ENCODE results near the gene KNTC1.
"Not testable (repeated sequence)": the region's sequence is repeated elsewhere in the genome, so short reads cannot be mapped to it uniquely, and the experiment has no call there.

Gene KNTC1

DNA sequence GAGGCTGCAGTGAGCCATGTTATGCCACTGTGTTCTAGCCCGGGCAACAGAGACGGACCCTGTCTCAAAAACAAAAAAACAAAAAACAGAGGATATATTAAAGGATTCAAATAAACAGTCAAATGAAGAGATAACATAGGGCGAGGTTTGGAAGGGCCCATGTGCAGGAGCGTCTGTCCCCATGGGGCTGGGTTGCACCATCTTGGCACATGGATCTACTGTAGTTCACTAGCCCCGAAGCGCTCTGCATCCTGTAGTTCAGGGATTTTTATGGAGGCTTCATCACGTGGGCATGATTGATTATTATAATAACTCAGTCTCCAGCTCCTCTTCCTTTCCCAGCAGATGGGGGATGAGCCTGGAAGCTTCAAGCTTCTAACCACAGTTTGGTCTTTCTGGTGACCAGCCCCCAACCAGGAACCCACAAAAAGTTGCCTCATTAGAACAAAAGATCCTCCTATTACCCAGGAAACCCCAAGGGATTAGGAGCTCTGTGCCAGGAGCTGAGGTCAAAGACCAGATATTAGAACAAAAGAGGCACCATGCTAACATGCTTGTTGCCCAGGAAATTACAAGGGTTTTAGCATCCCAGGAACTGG is 116.3 kb downstream of the KNTC1 start:
- TF ChIP-seq, protein P1, sequence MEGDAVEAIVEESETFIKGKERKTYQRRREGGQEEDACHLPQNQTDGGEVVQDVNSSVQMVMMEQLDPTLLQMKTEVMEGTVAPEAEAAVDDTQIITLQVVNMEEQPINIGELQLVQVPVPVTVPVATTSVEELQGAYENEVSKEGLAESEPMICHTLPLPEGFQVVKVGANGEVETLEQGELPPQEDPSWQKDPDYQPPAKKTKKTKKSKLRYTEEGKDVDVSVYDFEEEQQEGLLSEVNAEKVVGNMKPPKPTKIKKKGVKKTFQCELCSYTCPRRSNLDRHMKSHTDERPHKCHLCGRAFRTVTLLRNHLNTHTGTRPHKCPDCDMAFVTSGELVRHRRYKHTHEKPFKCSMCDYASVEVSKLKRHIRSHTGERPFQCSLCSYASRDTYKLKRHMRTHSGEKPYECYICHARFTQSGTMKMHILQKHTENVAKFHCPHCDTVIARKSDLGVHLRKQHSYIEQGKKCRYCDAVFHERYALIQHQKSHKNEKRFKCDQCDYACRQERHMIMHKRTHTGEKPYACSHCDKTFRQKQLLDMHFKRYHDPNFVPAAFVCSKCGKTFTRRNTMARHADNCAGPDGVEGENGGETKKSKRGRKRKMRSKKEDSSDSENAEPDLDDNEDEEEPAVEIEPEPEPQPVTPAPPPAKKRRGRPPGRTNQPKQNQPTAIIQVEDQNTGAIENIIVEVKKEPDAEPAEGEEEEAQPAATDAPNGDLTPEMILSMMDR (IDR thresholded peaks at IDR 0.05; ENCODE audit: low read depth, low read length, missing control alignments) = no peak
- DNase-seq (ENCODE audit: low read depth) = no peak
- no peak overlapping the region for H3K4me3 ChIP-seq (ENCODE audit: low read depth, low read length)
- in situ Hi-C loops (cut with HindIII; ENCODE audit: low sequenced_read_pairs) = no loop called here

DNA sequence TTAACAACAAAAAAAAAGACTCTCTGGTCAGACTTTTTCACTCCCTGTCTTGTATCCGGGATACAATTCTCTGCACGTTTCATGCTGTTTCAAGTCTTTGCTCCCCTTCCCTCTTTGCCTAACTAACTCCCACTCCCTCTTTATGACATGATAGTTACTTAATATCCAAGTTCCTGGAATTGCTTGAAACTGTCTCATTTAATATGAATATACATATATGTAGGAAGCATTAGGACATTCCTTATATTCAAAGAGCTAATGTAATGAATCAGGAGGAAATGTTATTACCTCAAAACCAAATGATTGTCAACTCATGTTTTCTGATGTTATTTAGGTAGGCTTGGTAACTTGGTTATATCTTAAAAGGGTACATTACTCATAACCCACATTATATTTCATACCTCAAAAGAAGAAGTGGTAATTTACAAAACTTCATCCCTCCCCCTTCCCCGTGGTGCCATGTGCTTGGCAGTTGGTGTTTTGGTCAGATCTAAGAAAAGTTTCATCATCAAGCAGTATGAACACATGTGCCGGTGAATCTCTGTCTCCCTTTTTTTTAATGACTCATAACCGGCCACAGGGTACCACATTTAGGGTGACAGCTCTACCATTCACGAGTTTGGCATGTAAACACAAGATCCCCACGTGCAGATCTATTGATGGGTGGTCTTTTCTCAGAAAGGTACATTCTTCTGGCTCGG is 119.6 kb downstream of the KNTC1 start:
- no peak for DNase-seq (ENCODE audit: low read depth)
- TF ChIP-seq, protein P1 (IDR thresholded peaks at IDR 0.05; ENCODE audit: low read depth, low read length, missing control alignments) = no peak
- H3K4me3 ChIP-seq (ENCODE audit: low read depth, low read length) = no peak overlapping the region
- in situ Hi-C loops (cut with HindIII; ENCODE audit: low sequenced_read_pairs) = no loop called here

DNA sequence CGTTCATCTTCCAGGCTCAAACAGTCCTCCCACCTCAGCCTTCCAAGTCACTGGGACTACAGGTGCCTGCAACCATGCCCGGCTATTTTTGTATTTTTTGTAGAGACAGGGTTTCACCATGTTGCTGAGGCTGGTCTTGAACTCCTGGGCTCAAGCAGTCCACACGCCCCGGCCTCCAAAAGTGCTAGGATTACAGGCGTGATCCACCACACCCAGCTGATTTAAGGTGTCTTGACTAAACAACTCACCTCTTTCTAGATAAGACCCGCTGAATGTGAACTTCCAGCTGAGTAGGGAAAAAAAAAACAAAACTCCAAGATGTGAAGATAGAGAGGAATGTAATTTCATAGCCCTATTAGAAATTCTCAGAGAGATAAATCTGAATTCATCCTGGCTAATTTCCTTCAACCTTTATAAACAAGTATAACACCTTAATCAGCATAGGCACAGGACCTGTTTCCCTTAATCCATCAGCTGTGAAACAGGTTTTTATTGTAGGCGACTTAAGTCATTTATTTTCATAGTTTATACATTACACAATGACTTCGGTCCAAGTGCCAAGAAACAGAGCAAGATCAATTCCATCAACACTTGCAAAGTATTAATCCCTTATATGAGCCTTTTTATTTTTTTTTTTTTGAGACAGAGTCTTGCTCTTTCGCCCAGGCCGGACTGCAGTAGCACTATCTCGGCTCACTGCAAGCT is 124.6 kb downstream of the KNTC1 start:
- DNase-seq (ENCODE audit: low read depth) = no peak
- in situ Hi-C loops (cut with HindIII; ENCODE audit: low sequenced_read_pairs) = no loop called here
- H3K4me3 ChIP-seq (ENCODE audit: low read depth, low read length) = no peak overlapping the region
- TF ChIP-seq, protein P1 (IDR thresholded peaks at IDR 0.05; ENCODE audit: low read depth, low read length, missing control alignments) = no peak

DNA sequence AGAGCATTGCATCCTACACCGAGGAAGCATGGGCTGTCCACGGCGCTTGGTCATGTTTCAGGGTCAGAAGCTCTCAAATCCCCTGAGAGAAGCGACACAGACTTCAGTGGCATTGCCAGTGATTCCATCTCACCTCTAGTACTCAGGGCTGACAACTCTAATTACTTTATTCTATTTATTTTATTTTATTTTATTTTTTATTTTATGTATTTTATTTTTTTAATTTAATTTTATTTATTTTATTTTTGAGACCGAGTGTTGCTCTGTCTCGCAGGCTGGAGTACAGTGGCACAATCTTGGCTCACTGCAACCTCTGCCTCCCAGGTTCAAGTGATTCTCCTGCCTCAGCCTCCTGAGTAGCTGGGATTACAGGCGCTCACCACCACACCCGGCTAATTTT is 126.2 kb downstream of the KNTC1 start:
- H3K4me3 ChIP-seq (ENCODE audit: low read depth, low read length); DNase-seq (ENCODE audit: low read depth); in situ Hi-C loops (cut with HindIII; ENCODE audit: low sequenced_read_pairs): not testable (repeated sequence)

DNA sequence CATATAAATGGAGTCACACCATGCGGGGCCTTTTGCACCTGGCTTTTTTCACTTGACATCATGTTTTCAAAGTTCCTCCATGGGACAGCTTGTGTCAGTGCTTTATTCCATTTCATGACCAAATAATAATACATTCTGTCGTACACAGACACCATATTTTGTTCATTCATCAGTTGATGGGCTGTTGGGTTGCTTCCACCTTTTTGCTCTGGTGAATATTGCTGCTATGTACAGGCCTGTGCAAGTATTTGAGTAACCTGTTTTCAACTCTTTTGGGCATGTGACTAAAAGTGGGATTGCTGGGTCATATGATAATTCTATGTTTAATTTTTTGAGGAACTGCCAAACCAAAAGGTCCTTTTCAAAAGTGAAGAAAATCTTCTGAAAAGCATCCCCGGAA is 129.2 kb downstream of the KNTC1 start:
- no peak for DNase-seq (ENCODE audit: low read depth)
- in situ Hi-C loops (cut with HindIII; ENCODE audit: low sequenced_read_pairs) = no loop called here
- no peak overlapping the region for H3K4me3 ChIP-seq (ENCODE audit: low read depth, low read length)
- TF ChIP-seq, protein P1 (IDR thresholded peaks at IDR 0.05; ENCODE audit: low read depth, low read length, missing control alignments) = no peak

DNA sequence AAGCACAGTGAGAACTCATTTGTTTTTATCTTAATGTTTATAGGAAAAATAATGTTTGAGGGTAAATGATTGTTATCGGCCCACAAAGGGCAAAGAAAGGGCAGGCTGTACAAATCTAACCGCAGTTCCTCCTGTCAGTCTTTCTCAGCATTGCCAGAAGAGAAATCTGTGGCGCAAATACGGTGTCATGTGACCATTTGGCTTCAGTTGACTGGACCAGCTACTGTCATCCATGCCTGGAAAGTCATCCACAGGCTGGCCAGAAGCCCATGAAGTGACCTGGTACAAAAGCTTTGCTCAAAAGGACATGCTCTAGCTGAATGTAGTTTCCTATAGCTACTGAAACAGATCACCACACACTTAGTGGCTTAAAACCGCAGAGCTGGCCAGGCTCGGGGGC is 132.5 kb downstream of the KNTC1 start:
- in situ Hi-C loops (cut with HindIII; ENCODE audit: low sequenced_read_pairs) = no loop called here
- no peak overlapping the region for H3K4me3 ChIP-seq (ENCODE audit: low read depth, low read length)
- no peak for DNase-seq (ENCODE audit: low read depth)
- TF ChIP-seq, protein P1 (IDR thresholded peaks at IDR 0.05; ENCODE audit: low read depth, low read length, missing control alignments) = no peak

DNA sequence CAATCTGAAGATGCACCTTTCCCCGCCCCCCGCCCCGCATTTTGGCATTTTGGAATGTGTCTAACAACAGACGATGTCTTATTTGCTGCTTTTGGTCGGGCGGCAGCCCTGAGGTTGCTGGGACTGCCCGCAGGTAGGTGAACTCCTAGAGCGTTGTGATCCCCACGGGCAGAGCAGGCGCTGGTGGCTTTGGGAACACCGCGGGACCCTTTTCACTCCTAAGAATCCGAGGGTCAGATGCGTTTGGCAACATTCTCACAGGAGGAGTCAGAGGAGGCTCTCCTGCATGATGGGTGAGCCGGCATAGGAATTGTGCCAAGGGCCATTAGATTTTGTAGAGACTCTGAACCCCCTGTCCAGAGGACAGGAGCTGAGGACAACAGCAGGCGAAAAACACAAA is 134.2 kb downstream of the KNTC1 start:
- no peak overlapping the region for H3K4me3 ChIP-seq (ENCODE audit: low read depth, low read length)
- TF ChIP-seq, protein P1 (IDR thresholded peaks at IDR 0.05; ENCODE audit: low read depth, low read length, missing control alignments) = no peak
- no peak for DNase-seq (ENCODE audit: low read depth)
- in situ Hi-C loops (cut with HindIII; ENCODE audit: low sequenced_read_pairs) = no loop called here
